Fibroblast of villous mesenchyme (primary cell): ENCODE data around the gene DPP9. TPM values are rescaled to one million over a fixed set of nuclear protein-coding genes. Genes with fewer than 3 reads are reported as not detected.

Experiments used
- DNase-seq: peaks from one replicate; pipeline ENCODE4 v3.0.0-alpha.2; 2010; ENCODE audit warnings: low read depth
- H3K4me3 ChIP-seq: 2 replicates; pipeline ENCODE4 v1.5.1; 2011; ENCODE audit warnings: low read depth, mild to moderate bottlenecking, low read length
- total RNA-seq: library from RNA; depleted of rRNA; stranded (reverse); fragments of >200 nt; gene quantifications from 2 replicates; pipeline ENCODE4 v1.2.3, GENCODE V29; 2012
- TF ChIP-seq, protein P1 (sequence below): IDR thresholded peaks from 2 replicates; pipeline ENCODE4 v1.5.1; 2012; ENCODE audit warnings: low read depth, mild to moderate bottlenecking, low read length; ENCODE audit not compliant: insufficient read depth

Gene DPP9
- total RNA-seq, 1 donor, result 30.7 TPM

DNA sequence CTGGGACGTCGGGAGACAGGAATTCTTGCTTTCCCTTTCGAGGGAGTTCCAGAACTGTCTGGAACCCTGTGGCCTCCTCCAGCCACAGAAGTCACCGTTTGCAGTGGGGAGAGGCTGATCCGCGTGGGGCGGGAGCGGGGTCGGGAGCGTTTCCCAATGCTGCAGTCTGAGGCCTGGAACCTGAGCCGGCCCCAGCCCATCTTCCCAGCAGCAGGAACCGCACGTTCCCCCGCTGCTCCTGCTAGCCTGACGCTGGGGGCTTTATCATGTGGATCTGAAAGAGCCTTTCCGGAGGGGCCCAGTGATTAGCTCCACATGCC is 13.4 kb downstream of the DPP9 start:
- no peak for DNase-seq
- TF ChIP-seq, protein P1, sequence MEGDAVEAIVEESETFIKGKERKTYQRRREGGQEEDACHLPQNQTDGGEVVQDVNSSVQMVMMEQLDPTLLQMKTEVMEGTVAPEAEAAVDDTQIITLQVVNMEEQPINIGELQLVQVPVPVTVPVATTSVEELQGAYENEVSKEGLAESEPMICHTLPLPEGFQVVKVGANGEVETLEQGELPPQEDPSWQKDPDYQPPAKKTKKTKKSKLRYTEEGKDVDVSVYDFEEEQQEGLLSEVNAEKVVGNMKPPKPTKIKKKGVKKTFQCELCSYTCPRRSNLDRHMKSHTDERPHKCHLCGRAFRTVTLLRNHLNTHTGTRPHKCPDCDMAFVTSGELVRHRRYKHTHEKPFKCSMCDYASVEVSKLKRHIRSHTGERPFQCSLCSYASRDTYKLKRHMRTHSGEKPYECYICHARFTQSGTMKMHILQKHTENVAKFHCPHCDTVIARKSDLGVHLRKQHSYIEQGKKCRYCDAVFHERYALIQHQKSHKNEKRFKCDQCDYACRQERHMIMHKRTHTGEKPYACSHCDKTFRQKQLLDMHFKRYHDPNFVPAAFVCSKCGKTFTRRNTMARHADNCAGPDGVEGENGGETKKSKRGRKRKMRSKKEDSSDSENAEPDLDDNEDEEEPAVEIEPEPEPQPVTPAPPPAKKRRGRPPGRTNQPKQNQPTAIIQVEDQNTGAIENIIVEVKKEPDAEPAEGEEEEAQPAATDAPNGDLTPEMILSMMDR, result no peak
- no peak overlapping the region for H3K4me3 ChIP-seq

DNA sequence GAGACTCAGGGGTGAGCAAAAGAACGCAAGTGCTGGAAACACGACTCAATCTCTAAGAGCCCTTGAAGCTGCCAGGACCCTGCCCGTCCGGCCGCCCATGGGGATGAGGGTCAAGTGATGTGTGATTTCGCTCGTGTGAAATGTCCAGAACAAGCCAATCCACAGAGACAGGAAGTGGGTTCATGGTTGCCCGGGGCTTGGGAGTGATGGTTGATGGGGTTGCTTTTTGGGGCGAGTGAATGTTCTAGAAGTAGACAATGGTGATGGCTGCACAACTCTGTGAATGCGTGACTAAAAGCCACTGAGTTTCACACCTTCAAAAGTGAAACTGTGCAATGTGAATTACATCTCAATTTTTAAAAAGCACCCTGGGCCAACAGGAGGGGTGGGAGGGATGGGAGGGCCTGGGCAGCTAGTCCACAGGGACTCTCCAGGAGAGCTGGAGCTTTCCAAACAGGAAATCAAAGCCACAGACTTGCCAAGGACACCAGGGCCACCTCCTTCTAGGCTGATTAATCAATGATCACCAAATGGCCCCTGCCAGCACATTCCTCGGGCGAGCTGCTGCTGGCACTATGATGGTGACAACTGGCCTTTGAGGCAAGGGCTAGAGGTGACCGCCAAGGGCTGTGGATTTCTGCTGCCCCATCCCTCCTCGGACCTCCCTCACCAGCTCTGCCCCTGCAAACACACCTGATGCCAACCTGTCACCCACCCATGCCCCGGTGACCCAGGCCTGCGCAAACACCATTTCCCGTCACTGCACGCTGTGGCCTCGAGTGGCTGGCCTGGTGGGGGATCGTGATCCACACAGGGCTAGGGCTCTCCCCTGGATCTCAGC is 14.0 kb downstream of the DPP9 start:
- no peak for DNase-seq
- no peak overlapping the region for H3K4me3 ChIP-seq
- TF ChIP-seq, protein P1, result no peak

DNA sequence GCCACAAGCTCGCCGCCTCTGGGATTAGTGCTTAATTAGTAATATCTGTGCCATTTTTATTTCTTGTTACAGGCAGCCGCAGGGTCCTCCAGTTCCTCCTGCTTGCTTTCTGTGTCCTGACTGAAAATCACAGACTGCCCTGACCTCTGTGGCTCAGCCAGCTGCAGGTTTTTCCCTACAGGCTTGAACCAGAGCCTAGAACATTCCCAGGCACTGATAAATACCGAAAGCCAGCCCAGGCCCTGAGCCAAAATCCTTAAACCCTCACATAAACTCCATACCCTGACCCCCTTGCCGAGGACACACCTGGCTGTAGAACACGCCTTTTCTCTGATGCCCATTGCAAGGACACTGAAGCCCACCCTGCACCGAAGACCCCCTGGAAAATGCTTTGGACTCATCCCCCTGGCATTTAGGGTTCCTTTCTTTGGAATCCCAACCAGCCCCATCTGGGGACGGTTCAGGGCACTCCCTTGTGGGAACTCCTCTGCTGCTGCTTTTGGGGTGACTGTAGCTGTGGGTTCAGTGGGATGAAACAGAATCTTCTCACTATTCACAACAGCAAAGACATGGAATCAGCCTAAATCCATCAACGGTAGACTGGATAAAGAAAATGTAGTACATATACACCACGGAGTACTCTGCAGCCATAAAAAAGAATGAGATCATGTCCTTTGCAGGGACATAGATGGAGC is 15.5 kb downstream of the DPP9 start:
- no peak overlapping the region for H3K4me3 ChIP-seq
- TF ChIP-seq, protein P1, result no peak
- peak; percentile 84 for DNase-seq

DNA sequence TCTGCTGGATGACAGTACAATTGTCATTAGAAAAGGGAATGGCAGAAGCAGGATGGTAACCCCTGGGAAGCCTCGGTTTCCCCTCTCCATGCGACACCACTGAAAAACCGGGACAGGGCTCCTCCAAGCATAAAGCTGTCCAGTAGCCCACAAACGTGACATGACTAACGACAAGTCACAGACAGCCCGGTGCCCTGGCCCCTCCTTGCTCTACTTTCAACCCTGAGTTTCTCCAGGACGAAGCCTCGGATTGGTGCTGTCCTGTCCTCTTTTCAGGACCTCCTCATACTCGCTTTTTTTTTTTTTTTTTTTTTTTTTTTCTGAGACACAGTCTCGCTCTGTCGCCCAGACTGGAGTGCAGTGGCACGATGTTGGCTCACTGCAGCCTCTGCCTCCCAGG is 16.3 kb downstream of the DPP9 start:
- no peak for DNase-seq
- no peak overlapping the region for H3K4me3 ChIP-seq
- TF ChIP-seq, protein P1, result no peak

DNA sequence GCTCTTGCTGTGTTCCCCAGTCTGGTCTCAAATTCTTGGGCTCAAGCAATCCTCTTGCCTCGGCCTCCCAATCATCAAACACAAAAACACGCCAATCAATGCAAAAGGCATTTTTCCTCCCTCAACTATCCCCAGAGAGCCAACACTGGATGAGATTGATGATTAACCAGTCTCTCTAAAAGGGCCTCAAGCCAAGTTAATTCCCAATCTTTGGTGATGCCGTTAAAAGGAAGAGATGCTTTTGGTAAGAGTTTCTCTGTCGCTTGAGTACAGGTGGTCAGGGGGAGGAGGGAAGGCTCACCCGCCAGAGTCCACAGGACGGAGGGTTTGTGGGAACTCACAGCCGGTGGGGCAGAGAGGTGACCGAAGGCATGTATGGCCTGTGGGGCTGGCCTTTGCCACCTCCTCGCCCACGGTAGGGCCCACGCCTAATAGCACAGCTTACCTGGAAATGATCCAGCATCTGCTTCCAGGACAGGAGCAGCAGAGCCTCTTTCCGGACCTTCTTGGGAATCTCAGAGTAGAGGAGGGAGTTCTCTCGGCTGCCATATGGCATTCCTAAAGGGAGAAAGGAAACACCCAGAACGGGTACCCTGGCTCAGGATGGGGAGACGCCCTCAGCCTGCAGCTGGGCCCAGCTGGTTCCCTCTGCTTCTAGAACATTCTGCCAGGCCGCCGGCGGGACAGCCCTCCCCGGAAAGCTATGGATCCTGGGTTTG is 18.1 kb downstream of the DPP9 start:
- TF ChIP-seq, protein P1, result no peak
- no peak for DNase-seq
- H3K4me3 ChIP-seq, result no peak overlapping the region

DNA sequence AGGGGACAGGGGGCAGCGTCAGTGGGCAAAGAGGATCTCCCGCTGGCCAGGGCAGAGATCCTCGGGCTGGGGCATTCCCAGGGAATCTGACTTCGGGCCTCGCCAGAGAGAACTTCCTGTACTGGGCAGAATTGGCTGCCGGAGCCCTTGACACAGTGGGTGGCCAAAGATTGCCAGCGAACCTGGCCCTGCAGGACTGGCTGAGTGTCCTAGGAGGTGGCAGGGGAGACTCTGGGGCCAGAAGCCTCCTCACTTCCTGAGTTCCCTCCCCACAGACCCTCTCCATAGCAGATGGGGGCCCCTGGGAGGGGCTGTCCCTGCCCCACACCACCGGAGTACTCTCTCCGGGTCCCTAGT is 19.3 kb downstream of the DPP9 start:
- no peak overlapping the region for H3K4me3 ChIP-seq
- TF ChIP-seq, protein P1, result no peak
- DNase-seq, result no peak
